ENCODE measurements around the gene PTBP1. TPM values are rescaled to one million over a fixed set of nuclear protein-coding genes. Genes with fewer than 3 reads are reported as not detected.
A peak's percentile ranks its signal among the peaks of the same experiment; 100 is the strongest.

The PTBP1 gene
- 539 and 552 TPM in 2 replicates for total RNA-seq (2014; rRNA removed; shearing (Covaris generic))
- polyA plus RNA-seq (2016; fragmentation: Nextera tagmentation; extraction: Ambion mirVana): 632 and 705 TPM in 2 replicates
- long read RNA-seq, transcript PTBP1-201 (14 exons, 3,155 nt): minor isoform, 11 of 74 reads
- long read RNA-seq, transcript PTBP1-203 (15 exons, 3,598 nt): major isoform, 18 of 74 reads
- long read RNA-seq, partial matches to known transcripts: 13 of 74 reads
- long read RNA-seq, other reads (novel, unspliced or antisense): 29 of 74 reads

DNA sequence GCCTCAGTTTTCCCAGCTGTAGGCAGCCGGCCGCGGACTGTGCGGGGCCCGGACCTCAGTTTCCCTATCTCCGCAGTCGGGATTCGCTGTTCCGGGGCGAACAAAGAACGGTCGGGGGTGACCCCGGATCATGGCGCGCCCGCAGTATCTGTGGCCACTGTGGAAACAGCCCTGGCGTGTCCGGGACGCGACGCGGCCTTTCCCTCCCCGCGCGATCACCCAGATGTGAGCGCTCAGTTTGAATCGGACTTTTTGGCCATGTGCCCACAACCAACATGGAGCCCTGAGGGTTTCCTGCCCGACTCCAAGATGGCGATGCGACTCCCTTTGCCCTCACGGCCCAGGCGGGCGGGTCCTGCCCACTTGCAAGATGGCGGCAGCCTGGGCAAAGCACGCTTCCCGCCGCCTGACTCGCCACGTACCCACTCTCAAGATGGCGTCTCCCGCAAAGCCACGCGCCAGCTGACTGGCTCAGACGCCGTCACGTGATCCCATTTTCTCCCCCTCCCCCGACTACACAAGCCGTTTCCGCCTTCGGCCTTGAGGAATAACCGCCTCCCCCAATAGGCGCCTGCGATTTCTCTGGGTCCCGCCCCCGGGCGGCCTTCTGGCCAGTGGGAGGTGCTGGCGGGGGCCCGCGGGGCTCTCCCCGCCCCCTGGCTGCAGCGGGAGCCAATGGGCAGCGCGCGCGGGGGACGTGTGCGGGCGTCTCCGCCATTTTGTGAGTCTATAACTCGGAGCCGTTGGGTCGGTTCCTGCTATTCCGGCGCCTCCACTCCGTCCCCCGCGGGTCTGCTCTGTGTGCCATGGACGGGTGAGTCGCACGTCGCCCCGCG is at the start of gene PTBP1:
Gene PTBP1 (plus strand): TSS at position 761 of the 836 bp plus-strand sequence. CDS start 46 bp downstream, at position 807.
- Histone ChIP-seq H3K79me2 (replicated peaks; ENCODE audit: insufficient read depth) (peaks cover 41% of the 10 kb centered on the region), H3K9me2 (ENCODE audit: insufficient read depth) (no peaks in the 10 kb centered on the region), H4K20me1 (replicated peaks; ENCODE audit: insufficient read depth) (peaks cover 34% of the 10 kb centered on the region), H3K27me3 (ENCODE audit: insufficient read depth) (no peaks in the 10 kb centered on the region), H2AFZ (no peak within 1 kb of the TSS), H3K4me1 (ENCODE audit: insufficient read depth) (peaks cover 39% of the 10 kb centered on the region), H3K4me3 (peak within 1 kb of the TSS; percentile 98), H3K27ac (ENCODE audit: low read depth) (peak within 1 kb of the TSS; percentile 84), H3K36me3 (ENCODE audit: insufficient read depth) (peaks cover 9% of the 10 kb centered on the region; the same call in 1 of the 2 replicates), H3F3A (replicated peaks; ENCODE audit: low read depth) (peaks cover 24% of the 10 kb centered on the region; the same call in 1 of the 2 replicates), H3K4me2 (peak within 1 kb of the TSS; percentile 98)
- H3K36me3 Mint-ChIP-seq (ENCODE audit: low read depth): peaks cover 34% of the 10 kb centered on the region
- DNase-seq (ENCODE audit: low spot score) (peak; percentile 100), ATAC-seq (peak; percentile 75)
- H3K27me3 Mint-ChIP-seq (ENCODE audit: insufficient read depth, low read depth, poor library complexity): peaks cover 15% of the 10 kb centered on the region
- H3K4me3 Mint-ChIP-seq: peak within 1 kb of the TSS; percentile 94
- TF ChIP-seq, protein P1, sequence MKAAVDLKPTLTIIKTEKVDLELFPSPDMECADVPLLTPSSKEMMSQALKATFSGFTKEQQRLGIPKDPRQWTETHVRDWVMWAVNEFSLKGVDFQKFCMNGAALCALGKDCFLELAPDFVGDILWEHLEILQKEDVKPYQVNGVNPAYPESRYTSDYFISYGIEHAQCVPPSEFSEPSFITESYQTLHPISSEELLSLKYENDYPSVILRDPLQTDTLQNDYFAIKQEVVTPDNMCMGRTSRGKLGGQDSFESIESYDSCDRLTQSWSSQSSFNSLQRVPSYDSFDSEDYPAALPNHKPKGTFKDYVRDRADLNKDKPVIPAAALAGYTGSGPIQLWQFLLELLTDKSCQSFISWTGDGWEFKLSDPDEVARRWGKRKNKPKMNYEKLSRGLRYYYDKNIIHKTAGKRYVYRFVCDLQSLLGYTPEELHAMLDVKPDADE (IDR thresholded peaks at IDR 0.05): peak; percentile 95
- TF ChIP-seq CREB1 (CRISPR knock-in tag; IDR thresholded peaks at IDR 0.05; ENCODE audit: low read depth): peak; percentile 78
- TF ChIP-seq, protein P2, sequence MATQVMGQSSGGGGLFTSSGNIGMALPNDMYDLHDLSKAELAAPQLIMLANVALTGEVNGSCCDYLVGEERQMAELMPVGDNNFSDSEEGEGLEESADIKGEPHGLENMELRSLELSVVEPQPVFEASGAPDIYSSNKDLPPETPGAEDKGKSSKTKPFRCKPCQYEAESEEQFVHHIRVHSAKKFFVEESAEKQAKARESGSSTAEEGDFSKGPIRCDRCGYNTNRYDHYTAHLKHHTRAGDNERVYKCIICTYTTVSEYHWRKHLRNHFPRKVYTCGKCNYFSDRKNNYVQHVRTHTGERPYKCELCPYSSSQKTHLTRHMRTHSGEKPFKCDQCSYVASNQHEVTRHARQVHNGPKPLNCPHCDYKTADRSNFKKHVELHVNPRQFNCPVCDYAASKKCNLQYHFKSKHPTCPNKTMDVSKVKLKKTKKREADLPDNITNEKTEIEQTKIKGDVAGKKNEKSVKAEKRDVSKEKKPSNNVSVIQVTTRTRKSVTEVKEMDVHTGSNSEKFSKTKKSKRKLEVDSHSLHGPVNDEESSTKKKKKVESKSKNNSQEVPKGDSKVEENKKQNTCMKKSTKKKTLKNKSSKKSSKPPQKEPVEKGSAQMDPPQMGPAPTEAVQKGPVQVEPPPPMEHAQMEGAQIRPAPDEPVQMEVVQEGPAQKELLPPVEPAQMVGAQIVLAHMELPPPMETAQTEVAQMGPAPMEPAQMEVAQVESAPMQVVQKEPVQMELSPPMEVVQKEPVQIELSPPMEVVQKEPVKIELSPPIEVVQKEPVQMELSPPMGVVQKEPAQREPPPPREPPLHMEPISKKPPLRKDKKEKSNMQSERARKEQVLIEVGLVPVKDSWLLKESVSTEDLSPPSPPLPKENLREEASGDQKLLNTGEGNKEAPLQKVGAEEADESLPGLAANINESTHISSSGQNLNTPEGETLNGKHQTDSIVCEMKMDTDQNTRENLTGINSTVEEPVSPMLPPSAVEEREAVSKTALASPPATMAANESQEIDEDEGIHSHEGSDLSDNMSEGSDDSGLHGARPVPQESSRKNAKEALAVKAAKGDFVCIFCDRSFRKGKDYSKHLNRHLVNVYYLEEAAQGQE (IDR thresholded peaks at IDR 0.05; ENCODE audit: unreplicated experiment): no peak
- peak; percentile 76 for TF ChIP-seq POLR2AphosphoS5 (IDR thresholded peaks at IDR 0.05; ENCODE audit: low read depth)
- no peaks in the 10 kb centered on the region for H3K9me3 Mint-ChIP-seq
- peak within 1 kb of the TSS; percentile 93 for H3K27ac Mint-ChIP-seq
- H3K4me1 Mint-ChIP-seq: peaks cover 31% of the 10 kb centered on the region

DNA sequence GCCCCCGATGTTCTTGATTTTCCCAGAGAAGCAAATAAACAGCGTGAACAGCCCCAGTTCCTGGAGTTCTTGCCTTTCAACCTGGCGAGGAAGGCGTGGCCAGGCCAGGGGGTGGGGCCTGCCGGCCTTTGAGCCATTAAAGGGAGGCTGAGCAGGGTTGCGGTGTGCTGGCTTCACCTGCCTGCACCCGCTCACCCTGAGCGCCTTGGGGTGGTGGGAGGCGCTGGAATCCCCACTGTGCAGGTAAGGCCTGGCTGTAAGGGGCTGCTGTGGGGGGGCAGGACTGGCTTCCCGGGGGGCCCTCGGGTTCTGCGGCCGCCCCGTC is 49.0 kb upstream of the PTBP1 start:
- H3F3A ChIP-seq (replicated peaks; ENCODE audit: low read depth): 0 out of 2 replicates have a peak, but pooled peaks cover 3% of the 10 kb centered on the region
- no peaks in the 10 kb centered on the region for H3K9me2 ChIP-seq (ENCODE audit: insufficient read depth)
- no peak overlapping the region for H3K4me3 ChIP-seq
- no peaks in the 10 kb centered on the region for H3K79me2 ChIP-seq (replicated peaks; ENCODE audit: insufficient read depth)
- ATAC-seq (peak; percentile 41), DNase-seq (ENCODE audit: low spot score) (no peak)
- H3K36me3 Mint-ChIP-seq (ENCODE audit: low read depth): no peaks in the 10 kb centered on the region; the same call in 1 of the 3 replicates
- no peak overlapping the region for H3K27ac ChIP-seq (ENCODE audit: low read depth)
- H3K4me2 ChIP-seq: no peak overlapping the region
- H3K4me1 ChIP-seq (ENCODE audit: insufficient read depth): no peaks in the 10 kb centered on the region
- no peaks in the 10 kb centered on the region for H3K4me1 Mint-ChIP-seq
- no peaks in the 10 kb centered on the region for H3K36me3 ChIP-seq (ENCODE audit: insufficient read depth)
- no peaks in the 10 kb centered on the region for H4K20me1 ChIP-seq (replicated peaks; ENCODE audit: insufficient read depth)
- TF ChIP-seq, protein P3, sequence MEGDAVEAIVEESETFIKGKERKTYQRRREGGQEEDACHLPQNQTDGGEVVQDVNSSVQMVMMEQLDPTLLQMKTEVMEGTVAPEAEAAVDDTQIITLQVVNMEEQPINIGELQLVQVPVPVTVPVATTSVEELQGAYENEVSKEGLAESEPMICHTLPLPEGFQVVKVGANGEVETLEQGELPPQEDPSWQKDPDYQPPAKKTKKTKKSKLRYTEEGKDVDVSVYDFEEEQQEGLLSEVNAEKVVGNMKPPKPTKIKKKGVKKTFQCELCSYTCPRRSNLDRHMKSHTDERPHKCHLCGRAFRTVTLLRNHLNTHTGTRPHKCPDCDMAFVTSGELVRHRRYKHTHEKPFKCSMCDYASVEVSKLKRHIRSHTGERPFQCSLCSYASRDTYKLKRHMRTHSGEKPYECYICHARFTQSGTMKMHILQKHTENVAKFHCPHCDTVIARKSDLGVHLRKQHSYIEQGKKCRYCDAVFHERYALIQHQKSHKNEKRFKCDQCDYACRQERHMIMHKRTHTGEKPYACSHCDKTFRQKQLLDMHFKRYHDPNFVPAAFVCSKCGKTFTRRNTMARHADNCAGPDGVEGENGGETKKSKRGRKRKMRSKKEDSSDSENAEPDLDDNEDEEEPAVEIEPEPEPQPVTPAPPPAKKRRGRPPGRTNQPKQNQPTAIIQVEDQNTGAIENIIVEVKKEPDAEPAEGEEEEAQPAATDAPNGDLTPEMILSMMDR (conservative IDR thresholded peaks at IDR 0.05; ENCODE audit: low read depth in 2 of 2): no peak
- TF ChIP-seq, protein P2 (IDR thresholded peaks at IDR 0.05; ENCODE audit: unreplicated experiment): no peak
- no peak overlapping the region for H2AFZ ChIP-seq
- H3K27ac Mint-ChIP-seq: no peak overlapping the region
- H3K4me3 Mint-ChIP-seq: no peak overlapping the region
- peaks cover 22% of the 10 kb centered on the region; the same call in 2 of the 3 replicates for H3K9me3 Mint-ChIP-seq
- H3K27me3 ChIP-seq (ENCODE audit: insufficient read depth): no peaks in the 10 kb centered on the region
- peaks cover 8% of the 10 kb centered on the region for H3K27me3 Mint-ChIP-seq (ENCODE audit: insufficient read depth, low read depth, poor library complexity)
